ENCODE results near the gene CD300LG.
"Not testable (repeated sequence)": the region's sequence is repeated elsewhere in the genome, so short reads cannot be mapped to it uniquely, and the experiment has no call there.

CD300LG gene

DNA sequence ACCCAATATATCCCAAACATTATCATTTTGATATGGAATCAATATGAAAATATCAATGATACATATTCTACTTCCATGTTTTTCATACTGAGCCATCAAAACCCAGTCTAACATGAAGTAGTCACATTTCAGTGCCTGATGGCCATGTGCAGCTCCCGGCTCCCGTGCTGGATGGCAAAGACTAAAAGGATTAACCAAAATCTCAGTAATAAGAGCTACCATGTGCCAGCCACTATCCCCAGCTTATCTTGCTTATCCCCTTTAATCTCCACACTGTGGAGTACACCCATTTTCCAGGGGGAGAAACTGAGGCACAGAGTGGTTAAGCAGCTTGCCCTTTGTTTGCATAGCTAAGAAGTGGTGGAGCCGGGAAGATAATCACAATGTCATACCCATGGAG is 9.2 kb downstream of the CD300LG start:
- no peak for DNase-seq

DNA sequence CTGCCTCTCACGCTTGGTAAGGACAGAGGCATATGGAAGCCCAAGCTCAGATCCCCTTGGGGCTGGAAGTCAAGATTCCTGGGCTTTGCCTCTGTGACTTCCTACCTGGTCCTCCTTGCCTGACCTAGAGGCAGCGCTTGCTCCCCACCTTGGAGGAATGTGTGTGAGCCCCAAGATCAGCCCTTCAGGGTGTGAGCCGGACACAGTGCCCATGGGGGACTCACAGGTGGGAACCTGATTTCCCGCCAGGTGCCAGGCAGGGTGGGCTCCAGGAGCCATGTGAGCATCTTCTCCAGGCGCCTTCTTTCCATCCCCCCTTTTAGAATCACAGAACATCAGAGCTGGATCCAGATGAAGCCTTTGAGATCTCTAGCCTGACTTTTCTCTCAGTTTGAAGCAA is 10.2 kb downstream of the CD300LG start:
- no peak for DNase-seq

DNA sequence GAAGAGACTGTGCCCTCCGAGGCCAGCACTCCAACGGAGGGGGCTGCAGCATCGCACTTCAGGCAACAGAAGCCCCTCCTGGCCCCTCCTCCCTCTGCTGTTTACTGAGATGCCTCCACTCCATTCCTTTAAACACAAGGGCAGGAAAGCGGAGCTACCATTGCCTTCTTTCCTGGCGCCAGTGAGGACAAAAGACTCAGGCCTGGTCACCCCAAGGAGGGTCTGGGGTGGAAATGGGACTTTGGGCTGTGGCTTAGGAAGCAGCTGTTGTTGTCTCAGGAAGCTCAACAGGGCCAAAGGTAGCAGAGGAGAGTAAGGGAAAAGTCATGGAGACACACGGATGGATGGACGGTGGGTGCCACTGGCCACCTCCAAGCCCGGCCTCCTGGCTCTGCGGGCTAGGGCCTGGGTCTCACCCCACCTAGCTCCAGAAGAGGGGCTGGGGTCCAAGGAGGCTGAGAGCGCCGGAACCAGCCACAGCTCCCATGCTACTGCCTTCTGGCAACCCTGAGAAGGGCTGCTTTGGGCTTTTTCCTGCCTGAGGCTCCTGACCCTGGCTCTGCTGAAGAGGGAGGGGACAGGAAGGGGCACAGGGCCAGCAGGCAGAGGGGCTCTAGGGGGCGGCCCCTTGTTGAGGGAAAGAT is 11.1 kb downstream of the CD300LG start:
- DNase-seq, result no peak

DNA sequence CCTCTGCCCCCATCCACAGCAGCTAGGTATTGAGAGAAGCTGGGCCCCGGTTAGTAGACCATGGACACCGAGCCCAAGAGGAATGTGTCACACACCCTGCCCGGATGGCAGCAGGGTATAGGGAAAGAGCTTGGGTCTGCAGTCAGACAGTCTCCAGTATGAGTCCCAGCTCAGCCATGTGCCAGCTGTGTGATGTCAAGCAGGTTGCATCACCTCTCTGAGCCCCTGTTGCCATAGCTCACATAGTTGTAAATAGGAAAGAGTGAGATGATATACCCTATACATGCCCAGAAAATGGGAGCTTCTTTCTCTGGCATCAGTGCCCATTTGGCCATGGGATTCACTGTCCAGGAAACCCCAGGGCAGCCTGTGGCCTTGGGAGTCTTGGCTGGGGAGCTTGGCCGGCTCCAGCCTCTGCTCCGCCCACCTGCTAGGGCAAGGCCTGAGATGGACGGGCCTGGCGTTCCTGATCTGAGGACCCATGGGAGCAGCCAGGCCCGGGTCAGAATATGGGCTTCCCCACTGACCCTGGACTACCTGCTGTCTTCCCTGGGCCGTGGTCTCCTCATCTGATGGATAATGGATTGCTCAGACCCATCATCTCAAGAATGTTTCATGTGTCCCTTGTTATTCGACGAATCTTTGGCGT is 13.2 kb downstream of the CD300LG start:
- no peak for DNase-seq

DNA sequence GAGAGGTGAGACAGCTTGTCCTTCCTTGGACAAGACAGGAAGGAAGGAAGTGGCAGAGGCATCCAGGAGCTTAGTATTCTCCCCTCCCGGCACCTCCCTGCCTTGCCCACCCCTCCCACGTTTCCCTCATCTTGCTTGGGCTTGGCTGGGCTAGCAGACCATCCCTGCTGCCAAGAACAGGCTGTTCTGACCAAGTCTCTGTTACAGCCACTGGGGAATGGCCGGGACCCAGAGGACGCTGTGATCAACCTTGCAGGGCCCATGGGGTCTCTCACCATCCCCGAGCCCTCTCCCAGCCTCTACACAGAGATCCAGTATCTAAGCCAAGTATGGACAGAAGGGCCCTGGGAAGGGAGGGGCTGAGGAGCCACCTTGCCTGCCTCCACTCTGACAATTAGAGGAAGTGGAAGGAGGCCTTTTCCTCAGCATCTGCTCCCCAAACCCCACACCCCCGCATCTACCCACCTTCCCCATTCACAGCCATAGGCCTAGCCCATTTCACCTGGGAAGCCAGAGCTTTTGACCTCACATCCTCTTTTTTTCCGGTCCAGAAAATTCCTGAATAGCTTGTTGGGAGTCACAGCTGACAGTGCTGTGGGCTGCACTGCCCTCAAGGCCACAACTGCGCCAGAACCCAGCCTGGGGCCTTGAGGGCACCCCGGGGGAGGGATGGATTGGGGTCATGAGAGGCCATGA is 14.1 kb downstream of the CD300LG start:
- DNase-seq, result no peak

DNA sequence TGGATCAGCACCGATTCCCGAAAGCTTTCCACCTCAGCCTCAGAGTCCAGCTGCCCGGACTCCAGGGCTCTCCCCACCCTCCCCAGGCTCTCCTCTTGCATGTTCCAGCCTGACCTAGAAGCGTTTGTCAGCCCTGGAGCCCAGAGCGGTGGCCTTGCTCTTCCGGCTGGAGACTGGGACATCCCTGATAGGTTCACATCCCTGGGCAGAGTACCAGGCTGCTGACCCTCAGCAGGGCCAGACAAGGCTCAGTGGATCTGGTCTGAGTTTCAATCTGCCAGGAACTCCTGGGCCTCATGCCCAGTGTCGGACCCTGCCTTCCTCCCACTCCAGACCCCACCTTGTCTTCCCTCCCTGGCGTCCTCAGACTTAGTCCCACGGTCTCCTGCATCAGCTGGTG is 15.0 kb downstream of the CD300LG start:
- DNase-seq, result no peak

DNA sequence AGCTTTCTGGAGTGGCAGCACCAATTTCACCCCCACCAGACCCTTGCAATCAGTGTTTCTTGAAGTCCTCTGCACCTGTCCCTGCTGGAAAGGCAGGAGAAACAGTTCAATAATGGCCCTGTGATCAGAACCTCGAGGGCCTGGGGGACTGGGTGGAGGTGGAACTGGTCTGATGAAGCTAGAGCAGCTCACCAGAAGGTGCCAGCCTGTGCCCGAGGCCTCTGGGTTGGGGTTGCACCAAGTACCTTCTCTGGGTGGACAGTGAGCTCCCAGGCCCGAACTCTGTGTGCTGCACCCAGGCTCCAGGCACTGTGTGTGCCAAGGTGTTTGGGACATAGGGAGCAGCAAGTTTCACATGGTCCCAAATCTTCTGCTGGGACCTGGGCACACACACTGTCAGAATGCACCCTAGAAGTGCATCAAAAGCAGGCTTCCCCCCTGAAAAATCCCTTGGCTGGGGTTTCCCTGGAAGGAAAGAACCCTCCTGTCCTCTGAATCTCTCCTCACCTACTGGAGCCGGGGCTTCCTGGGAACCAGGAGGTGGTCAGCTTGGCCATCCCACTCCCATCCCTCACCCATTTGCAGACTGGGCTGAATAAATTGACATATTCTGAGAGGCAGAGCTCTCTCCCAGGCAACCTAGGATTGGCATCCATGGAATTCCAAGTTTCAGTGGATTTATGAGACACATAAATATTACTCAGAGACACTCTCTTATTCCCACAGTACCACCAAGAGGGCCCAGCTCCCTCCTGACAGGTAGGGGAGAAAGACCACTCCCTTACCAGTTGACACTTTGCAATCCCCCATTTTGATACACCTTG is 17.4 kb downstream of the CD300LG start:
- no peak for DNase-seq

DNA sequence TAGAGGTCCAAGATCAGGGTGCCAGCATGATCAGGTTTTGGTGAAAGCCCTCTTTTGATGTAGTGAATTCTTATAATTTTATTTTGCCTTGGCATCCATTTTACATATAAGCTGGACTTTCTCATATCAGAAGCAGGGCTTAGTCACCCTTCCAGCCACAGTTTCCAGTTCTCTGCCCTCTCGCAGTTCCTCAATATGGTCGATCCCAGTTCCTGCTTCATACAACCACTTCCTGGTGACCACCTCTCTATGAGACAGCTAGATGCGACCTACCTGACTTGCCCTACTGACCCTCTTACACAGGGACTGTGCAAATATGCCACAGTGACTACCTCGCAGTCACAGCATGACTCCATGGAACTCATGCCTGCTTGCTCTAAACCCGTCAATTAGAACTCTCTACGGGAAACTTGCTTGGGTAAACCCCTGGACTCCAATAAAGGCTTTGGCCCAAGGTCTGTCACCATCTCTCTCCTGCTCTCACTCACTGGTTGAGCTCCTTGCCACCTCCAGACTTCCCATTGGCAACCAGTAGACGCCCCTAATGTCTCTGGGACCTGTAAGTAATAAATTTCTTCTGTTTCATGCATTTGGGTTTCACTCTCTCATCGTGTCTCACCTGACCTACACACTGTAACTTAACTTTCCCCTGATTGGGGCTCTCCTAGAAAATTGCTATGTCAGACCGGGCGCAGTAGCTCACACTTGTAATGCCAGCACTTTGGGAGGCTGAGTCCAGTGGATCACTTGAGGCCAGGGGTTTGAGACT is 21.4 kb downstream of the CD300LG start:
- DNase-seq, result no peak

DNA sequence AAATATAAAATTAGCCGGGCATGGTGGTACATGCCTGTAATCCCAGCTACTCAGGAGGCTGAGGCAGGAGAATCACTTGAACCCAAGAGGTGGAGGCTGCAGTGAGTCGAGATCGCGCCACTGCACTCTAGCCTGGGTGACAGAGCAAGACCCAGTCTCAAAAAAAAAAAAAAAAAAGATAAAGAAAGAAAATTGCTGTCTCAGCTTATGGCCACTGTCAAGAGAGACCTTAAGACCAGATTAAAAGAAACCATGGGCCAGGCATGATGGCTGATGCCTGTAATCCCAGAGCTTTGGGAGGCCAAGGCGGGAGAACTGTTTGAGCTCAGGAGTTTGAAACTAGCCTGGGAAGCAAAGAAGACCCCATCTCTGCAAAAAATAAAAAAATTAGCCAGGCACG is 22.1 kb downstream of the CD300LG start:
- not testable (repeated sequence) for DNase-seq

DNA sequence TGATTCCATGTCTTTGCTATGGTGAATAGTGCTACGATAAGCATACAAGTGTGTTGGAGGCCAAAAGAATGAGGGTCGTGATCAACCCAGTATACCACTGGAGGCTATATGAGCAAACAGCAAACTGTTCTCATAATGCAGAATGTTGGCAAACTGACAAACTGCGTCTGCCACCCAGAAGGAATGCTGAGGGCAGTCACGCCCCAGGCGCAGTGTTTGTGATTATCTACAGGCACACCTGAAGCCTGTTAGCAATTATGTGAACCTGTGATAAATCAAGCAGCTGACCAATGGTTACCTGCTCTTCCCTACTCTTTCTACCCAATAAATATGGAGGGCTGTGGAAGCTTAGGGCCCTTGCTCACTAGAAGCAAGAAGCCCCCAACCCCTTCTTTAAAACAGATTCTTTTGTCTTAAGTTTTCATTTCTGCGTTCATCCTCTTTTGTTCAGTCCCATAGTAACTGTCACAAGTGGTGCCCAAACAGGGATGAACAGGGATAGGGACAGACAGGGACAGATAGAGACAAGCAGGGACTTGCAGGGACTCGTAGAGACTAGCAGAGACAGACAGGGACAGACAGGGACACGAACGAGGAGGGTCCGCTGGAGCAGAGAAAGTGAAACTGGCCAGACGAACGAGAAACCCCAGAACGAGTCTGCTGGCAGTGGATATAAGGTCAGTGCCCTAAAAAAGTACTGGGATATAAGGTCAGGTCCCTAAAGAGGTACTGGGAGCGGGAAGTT is 25.1 kb downstream of the CD300LG start:
- peak in 2 of 3 experiments; percentile 43 to 72 for DNase-seq

DNA sequence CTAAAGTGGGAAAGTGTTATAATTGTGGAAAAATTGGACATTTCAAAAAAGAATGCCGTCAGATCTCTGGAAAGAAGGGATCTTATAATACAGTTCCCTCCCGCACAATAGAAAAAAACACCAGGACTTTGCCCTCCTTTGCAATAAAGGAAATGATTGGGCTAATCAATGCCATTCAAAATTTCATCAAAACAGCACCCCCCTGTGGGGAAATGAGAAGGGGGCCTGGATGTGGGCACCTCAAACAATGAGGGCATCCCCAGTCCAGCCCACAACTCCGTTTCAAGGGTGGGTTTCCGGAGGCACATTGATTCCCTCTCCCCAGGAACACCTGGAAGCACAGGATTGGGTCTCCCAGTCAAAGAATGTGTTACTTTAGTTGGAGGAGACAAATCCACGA is 26.1 kb downstream of the CD300LG start:
- DNase-seq, result no peak

DNA sequence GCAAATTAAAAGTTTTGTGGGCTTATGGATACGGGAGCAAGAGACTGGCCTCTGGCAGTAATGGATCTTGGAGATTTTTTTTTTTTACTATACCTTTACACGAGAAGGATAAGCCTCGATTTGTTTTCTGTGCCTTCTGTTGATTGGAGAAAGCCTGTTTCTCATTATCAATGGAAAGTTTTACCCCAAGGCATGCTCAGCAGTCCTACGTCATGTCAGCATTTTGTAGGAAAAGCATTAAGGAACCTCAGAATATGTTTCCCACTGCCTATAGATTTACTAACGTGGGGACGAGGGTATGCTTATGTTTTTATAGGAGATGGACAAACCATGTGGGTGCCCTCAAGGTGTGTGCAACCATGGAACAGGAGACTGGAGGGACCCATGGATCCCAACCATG is 26.8 kb downstream of the CD300LG start:
- no peak for DNase-seq

DNA sequence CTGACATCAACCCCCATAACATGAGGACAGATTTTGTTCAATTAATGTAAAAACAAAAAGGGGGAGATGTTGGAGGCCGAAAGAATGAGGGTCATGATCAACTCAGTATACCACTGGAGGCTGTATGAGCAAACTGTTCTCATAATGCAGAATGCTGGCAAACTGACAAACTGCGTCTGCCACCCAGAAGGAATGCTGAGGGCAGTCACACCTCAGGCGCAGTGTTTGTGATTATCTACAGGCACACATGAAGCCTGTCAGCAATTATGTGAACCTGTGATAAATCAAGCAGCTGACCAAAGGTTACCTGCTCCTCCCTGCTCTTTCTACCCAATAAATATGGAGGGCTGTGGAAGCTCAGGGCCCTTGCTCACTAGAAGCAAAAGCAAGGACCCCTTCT is 27.3 kb downstream of the CD300LG start:
- DNase-seq, result no peak

DNA sequence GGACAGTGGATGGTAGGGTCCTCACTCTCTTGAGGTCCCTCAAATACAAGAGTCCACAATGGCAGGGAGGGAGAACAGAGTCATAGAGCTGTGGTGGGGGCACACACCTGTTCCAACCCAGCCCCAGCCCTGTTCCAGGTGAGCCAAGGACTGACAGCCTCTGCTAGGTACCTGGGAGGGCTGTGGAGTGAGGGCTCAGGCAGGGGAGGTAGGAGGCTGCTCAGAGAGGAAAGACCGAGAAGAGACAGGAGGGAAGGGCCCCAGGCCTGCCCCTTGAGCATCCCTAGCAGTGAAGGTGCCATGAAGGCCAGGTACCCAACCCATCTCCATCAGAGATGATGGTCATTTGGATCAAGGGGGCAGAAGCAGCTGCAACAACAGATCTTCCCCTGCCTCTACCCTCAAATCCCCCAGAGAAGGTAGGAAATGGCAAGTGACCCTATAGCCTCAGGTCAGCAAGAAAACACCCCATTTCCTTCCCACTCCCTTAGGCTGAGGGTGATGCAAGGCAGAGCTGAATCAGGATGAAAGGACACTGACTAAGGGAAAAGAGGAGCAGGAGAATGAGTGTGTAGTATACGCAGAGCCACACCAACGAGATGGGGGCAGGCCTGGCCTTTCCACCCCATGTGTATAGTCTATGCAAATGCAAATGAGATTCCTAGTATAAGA is 28.6 kb downstream of the CD300LG start:
- no peak for DNase-seq

DNA sequence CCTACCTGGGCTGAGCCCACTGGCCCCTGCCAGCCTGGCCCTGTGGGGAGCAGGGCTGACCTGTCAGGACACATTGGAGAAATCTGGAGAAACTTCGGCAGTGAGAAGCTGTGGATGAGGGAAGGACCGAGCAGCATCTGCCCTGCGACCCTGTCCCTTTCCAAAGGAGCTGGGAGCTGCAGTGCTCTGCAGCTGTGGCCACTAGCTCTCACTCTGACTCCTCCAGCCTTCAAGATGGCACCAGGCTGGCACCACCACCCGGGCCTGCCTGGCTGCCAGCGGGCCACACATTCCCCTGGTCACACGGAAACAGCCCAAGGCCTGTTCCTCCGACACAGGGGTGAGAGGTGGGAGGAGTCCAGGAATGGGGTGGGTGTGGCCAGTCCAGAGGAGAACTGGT is 30.1 kb downstream of the CD300LG start:
- no peak for DNase-seq

DNA sequence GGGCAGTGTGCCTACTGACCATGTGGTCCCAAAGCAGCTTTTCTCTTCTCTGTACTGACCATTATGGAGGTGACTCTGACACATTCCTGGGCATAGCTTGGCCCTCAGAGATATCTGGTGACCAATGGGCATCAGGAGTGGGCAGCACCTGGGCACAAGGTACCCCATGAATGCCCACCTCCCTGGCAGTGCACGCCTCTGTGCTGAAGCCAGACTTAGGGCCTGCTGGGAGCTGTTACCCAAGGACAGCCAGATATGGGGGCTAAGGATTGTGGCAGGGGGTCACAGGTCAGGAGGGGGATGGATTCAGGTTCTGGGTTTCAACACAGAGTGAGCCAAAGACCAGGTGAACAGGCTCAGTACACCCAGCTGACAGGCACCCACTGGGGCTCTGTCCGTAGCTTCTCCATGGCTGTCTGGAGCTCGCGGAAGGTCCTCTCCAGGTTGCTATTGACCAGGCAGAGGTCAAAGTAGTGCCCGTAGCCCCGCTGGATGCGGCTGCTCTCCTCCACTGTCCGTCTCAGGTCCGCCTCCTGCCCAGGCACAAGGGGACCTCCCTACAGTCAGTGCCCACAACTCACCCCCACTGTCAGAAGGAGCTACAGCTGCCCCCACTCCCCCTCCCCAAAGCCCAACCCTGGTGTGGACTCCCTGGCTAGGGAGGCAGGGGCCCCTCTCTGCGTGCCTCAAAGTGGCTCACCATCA is 30.6 kb downstream of the CD300LG start:
- no peak for DNase-seq

DNA sequence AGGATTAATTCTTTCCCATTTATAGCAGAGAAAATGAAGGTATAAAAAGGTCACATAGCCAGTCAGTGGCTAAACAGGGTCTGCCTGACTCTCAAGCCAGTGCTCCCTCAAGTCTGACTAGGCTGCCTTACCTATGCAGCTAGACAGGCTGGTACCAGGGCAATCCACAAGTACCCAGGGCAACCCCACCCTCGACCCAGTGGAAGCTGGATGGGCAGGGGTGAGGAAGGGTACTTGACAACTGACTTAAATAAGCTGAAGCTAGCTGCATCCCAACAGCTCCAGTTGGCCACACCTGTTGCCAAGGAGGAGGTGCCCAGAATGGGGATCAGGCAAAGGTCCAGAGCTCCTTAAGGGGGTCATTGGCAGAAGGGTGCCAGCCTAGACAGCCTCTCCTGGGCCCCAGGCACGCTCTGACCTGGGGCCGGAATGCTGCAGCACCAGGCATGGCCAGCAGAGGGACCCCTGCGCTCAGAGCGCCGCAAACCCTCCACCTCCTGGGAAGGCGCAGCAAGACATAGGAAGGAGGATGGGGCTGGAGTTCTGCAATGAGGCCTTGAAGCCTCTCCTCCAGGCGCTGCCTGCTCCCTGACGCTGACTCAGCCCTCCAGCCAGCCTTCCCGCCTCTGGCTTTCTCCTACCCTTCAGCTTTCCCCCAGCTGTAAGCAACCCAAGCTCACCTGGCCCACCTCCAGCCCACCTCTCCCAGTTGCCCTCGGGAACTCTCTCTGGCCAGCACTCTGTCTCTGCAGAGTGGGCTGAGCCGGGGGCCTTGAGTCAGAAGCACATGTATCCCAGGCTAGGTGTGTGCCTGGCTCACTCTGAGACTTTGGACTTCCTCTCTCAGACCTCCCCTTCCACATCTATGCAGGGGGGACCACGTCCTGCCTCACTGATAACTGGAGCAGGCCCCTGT is 31.5 kb downstream of the CD300LG start:
- DNase-seq, result peak; percentile 49 to 75 (median 59)

DNA sequence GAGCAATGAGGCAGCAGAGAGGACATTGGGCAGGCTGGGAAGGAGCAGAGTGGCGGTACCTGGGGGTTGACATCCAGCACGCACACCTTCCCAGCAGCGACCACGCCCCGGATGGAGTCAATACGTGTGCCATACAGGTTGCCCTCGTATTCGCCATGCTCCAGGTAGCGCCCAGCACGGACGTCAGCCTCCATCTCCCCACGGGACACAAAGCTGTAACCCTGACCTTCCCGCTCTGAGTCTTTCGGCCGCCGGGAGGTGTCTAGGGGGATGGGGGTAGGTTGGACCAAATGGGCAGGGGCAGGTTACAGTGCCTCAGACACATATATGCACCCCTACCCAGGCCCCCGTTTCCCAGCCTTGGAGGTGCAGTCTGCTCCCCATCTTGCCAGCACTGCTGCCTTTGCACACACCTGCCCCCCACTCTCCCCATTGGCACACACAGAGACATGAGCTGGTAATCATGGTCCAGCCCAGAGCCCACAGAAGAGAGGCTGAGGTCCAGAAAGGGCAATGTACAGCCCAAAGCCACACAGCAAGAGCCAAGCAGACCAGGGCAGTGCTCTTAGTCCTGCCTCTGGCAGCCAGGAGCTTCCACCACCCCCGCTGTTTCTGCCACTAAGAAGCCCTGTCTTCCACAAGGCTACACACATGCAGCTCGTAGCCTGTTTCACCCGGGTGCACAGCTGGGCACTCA is 32.9 kb downstream of the CD300LG start:
- no peak for DNase-seq

All from NCI-H1417 (cell line).